ENCODE measurements around the gene BEST3. TPM values are rescaled to one million over a fixed set of nuclear protein-coding genes. Genes with fewer than 3 reads are reported as not detected.

BEST3 gene
- total RNA-seq, 1 donor from 2014 or later: 45.4 TPM

DNA sequence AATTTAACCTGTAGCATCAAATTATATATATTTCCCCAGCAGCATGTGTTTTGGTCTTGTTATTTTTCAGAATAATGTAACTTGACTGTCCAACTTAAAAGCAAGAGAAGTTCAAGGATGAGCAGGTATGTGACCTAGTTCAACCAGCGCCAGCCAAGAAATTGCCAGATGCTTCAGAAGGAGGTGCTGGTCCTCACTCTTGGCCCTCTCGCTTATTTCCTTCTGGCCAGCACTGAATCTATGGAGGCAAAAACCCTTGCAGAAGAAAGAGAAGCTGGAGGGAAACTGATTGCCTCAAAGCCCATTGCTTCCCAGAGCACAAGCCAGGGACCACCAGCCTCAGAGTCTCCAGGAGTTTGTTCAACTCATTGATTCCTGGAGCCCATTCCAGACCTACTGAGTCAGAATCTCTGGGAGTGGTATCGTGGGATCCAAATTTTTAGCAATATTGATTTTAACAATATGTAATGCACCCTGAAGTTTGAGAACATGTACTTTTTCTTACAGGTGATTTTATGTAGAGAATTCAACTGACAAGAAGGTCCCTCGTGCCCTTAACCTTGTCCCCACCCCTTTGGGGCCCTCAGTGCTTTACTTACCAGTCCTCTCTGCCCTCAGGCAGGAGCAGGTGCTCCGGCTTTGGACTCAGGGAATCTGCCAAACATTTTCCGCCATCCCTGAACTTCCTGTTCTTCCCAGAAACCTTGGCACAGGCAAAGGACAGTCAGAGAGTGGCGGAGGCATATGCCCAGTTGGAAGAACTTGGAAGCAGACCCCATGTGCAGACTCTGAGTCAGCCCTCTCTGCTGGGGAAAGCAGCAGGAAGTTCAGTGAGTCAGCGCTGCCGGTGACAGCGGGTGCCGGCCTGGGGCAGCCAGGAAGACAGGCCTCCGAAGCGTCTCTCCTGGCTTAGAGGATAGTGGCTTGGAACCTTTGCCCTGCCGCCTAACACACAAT lies 10.4 kb downstream of the BEST3 start:
- peak overlapping the region in 1 of 3 donors; percentile 34 for H3K4me3 ChIP-seq (ENCODE audit: low read length in 3 of 3)
- no peaks in the 10 kb centered on the region for H3K9me3 ChIP-seq (ENCODE audit: control insufficient read depth in 3 of 3, low read length in 3 of 3)
- peaks cover 0 to 5% (median 2%) of the 10 kb centered on the region in 3 donors for H3K36me3 ChIP-seq (ENCODE audit: control insufficient read depth in 3 of 3, insufficient read depth in 3 of 3, low read length in 3 of 3)
- H3K27me3 ChIP-seq (ENCODE audit: control insufficient read depth in 3 of 3, insufficient read depth in 3 of 3, low read length in 3 of 3): no peaks in the 10 kb centered on the region
- peak overlapping the region; percentile 15 to 35 (median 27) for H3K9ac ChIP-seq (ENCODE audit: low read depth in 1 of 3, low read length in 3 of 3)
- H3K4me1 ChIP-seq (ENCODE audit: control insufficient read depth in 3 of 3, insufficient read depth in 3 of 3, low read length in 3 of 3): peaks cover 41 to 75% (median 54%) of the 10 kb centered on the region in 3 donors
- H3K27ac ChIP-seq (ENCODE audit: low read depth, low read length): peak overlapping the region; percentile 69

GRCh38 chr12:69688021-69688420 lies 11.1 kb downstream of the BEST3 start:
- Histone ChIP-seq H3K9me3 (ENCODE audit: control insufficient read depth in 3 of 3, low read length in 3 of 3) (no peaks in the 10 kb centered on the region), H3K4me1 (ENCODE audit: control insufficient read depth in 3 of 3, insufficient read depth in 3 of 3, low read length in 3 of 3) (peaks cover 38 to 69% (median 51%) of the 10 kb centered on the region in 3 donors), H3K9ac (ENCODE audit: low read depth in 1 of 3, low read length in 3 of 3) (peak overlapping the region in 1 of 3 donors; percentile 35), H3K27ac (ENCODE audit: low read depth, low read length) (peak overlapping the region; percentile 80), H3K4me3 (ENCODE audit: low read length in 3 of 3) (no peak overlapping the region), H3K27me3 (ENCODE audit: control insufficient read depth in 3 of 3, insufficient read depth in 3 of 3, low read length in 3 of 3) (no peaks in the 10 kb centered on the region), H3K36me3 (ENCODE audit: control insufficient read depth in 3 of 3, insufficient read depth in 3 of 3, low read length in 3 of 3) (peaks cover 0 to 5% (median 0%) of the 10 kb centered on the region in 3 donors)

DNA sequence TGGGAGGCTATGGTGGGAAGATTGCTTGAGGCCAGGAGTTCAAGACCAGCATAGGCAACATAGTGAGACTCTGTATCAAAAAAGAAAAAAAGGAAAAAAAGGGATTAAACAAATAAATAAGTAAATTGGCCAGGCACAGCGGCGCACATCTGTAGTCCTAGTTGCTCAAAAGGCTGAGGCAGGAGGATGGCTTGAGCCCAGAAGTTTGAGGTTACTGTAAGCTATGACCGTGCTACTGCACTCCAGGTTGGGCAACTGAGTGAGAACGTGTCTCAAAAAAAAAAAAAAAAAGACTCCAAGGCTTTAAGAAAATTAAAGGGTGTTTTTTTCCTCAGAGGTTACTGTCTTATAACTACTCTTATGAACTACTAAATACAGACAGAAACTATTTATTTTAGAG lies 11.7 kb downstream of the BEST3 start:
- H3K36me3 ChIP-seq (ENCODE audit: control insufficient read depth in 3 of 3, insufficient read depth in 3 of 3, low read length in 3 of 3): peaks cover 0 to 5% (median 0%) of the 10 kb centered on the region in 3 donors
- no peak overlapping the region for H3K4me3 ChIP-seq (ENCODE audit: low read length in 3 of 3)
- no peak overlapping the region for H3K9ac ChIP-seq (ENCODE audit: low read depth in 1 of 3, low read length in 3 of 3)
- no peaks in the 10 kb centered on the region for H3K27me3 ChIP-seq (ENCODE audit: control insufficient read depth in 3 of 3, insufficient read depth in 3 of 3, low read length in 3 of 3)
- peak overlapping the region; percentile 80 for H3K27ac ChIP-seq (ENCODE audit: low read depth, low read length)
- no peaks in the 10 kb centered on the region for H3K9me3 ChIP-seq (ENCODE audit: control insufficient read depth in 3 of 3, low read length in 3 of 3)
- peaks cover 38 to 69% (median 51%) of the 10 kb centered on the region in 3 donors for H3K4me1 ChIP-seq (ENCODE audit: control insufficient read depth in 3 of 3, insufficient read depth in 3 of 3, low read length in 3 of 3)

GRCh38 chr12:69686731-69687130 lies 12.4 kb downstream of the BEST3 start:
- peak overlapping the region in 1 of 3 donors; percentile 2 for H3K9ac ChIP-seq (ENCODE audit: low read depth in 1 of 3, low read length in 3 of 3)
- peak overlapping the region; percentile 80 for H3K27ac ChIP-seq (ENCODE audit: low read depth, low read length)
- peaks cover 0 to 5% (median 0%) of the 10 kb centered on the region in 3 donors for H3K36me3 ChIP-seq (ENCODE audit: control insufficient read depth in 3 of 3, insufficient read depth in 3 of 3, low read length in 3 of 3)
- no peaks in the 10 kb centered on the region for H3K27me3 ChIP-seq (ENCODE audit: control insufficient read depth in 3 of 3, insufficient read depth in 3 of 3, low read length in 3 of 3)
- H3K9me3 ChIP-seq (ENCODE audit: control insufficient read depth in 3 of 3, low read length in 3 of 3): no peaks in the 10 kb centered on the region
- peaks cover 38 to 68% (median 51%) of the 10 kb centered on the region in 3 donors for H3K4me1 ChIP-seq (ENCODE audit: control insufficient read depth in 3 of 3, insufficient read depth in 3 of 3, low read length in 3 of 3)
- H3K4me3 ChIP-seq (ENCODE audit: low read length in 3 of 3): no peak overlapping the region

GRCh38 chr12:69685810-69686209 lies 13.3 kb downstream of the BEST3 start:
- H3K27ac ChIP-seq (ENCODE audit: low read depth, low read length): peak overlapping the region; percentile 80
- peak overlapping the region in 2 of 3 donors; percentile 24 to 28 for H3K9ac ChIP-seq (ENCODE audit: low read depth in 1 of 3, low read length in 3 of 3)
- H3K27me3 ChIP-seq (ENCODE audit: control insufficient read depth in 3 of 3, insufficient read depth in 3 of 3, low read length in 3 of 3): no peaks in the 10 kb centered on the region
- peaks cover 38 to 59% (median 45%) of the 10 kb centered on the region in 3 donors for H3K4me1 ChIP-seq (ENCODE audit: control insufficient read depth in 3 of 3, insufficient read depth in 3 of 3, low read length in 3 of 3)
- no peak overlapping the region for H3K4me3 ChIP-seq (ENCODE audit: low read length in 3 of 3)
- H3K9me3 ChIP-seq (ENCODE audit: control insufficient read depth in 3 of 3, low read length in 3 of 3): no peaks in the 10 kb centered on the region
- H3K36me3 ChIP-seq (ENCODE audit: control insufficient read depth in 3 of 3, insufficient read depth in 3 of 3, low read length in 3 of 3): peaks cover 0 to 5% (median 0%) of the 10 kb centered on the region in 3 donors

GRCh38 chr12:69684466-69684865 lies 14.6 kb downstream of the BEST3 start:
- no peaks in the 10 kb centered on the region for H3K27me3 ChIP-seq (ENCODE audit: control insufficient read depth in 3 of 3, insufficient read depth in 3 of 3, low read length in 3 of 3)
- H3K4me1 ChIP-seq (ENCODE audit: control insufficient read depth in 3 of 3, insufficient read depth in 3 of 3, low read length in 3 of 3): peaks cover 26 to 45% (median 34%) of the 10 kb centered on the region in 3 donors
- no peak overlapping the region for H3K27ac ChIP-seq (ENCODE audit: low read depth, low read length)
- H3K9ac ChIP-seq (ENCODE audit: low read depth in 1 of 3, low read length in 3 of 3): no peak overlapping the region
- H3K36me3 ChIP-seq (ENCODE audit: control insufficient read depth in 3 of 3, insufficient read depth in 3 of 3, low read length in 3 of 3): peaks cover 0 to 5% (median 0%) of the 10 kb centered on the region in 3 donors
- no peak overlapping the region for H3K4me3 ChIP-seq (ENCODE audit: low read length in 3 of 3)
- no peaks in the 10 kb centered on the region for H3K9me3 ChIP-seq (ENCODE audit: control insufficient read depth in 3 of 3, low read length in 3 of 3)

DNA sequence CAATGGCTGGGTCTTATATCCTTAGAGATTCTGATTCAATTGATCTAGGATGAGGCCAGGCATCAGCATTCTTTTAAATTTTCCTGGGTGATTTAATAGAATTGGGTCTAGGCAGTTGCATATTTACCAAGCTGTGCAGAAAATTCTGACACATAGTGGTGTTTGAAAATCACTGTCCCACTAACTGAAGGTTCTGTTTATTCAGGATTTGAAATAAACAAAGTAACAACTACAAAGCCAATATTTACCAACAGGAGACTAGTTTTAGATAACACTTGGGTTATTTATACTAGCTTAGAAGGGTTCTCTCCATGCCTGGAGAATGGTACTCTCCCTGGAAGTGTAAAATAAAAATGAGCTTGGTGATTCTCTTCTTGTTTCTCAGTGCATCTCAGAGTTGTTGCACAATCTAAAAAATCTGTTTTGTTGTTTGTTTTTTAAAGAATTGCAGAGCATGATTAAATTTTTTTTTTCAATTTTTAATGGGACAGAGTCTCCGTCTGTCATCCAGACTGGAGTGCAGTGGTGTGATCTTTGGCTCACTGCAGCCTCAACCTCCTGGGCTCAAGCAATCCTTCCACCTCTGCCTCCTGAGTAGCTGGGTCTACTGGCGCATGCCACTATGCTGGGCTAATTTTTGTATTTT lies 16.9 kb downstream of the BEST3 start:
- Histone ChIP-seq H3K27ac (ENCODE audit: low read depth, low read length) (no peak overlapping the region), H3K36me3 (ENCODE audit: control insufficient read depth in 3 of 3, insufficient read depth in 3 of 3, low read length in 3 of 3) (peaks cover under 1 to 14% (median 3%) of the 10 kb centered on the region in 3 donors), H3K27me3 (ENCODE audit: control insufficient read depth in 3 of 3, insufficient read depth in 3 of 3, low read length in 3 of 3) (no peaks in the 10 kb centered on the region), H3K9ac (ENCODE audit: low read depth in 1 of 3, low read length in 3 of 3) (no peak overlapping the region), H3K4me1 (ENCODE audit: control insufficient read depth in 3 of 3, insufficient read depth in 3 of 3, low read length in 3 of 3) (peaks cover 15 to 26% (median 18%) of the 10 kb centered on the region in 3 donors), H3K9me3 (ENCODE audit: control insufficient read depth in 3 of 3, low read length in 3 of 3) (no peaks in the 10 kb centered on the region), H3K4me3 (ENCODE audit: low read length in 3 of 3) (no peak overlapping the region)

- H3K36me3 ChIP-seq (ENCODE audit: control insufficient read depth in 3 of 3, insufficient read depth in 3 of 3, low read length in 3 of 3): peaks cover 8 to 30% (median 20%) of the 10 kb centered on the region in 3 donors
- H3K4me1 ChIP-seq (ENCODE audit: control insufficient read depth in 3 of 3, insufficient read depth in 3 of 3, low read length in 3 of 3): peaks cover 0 to 3% (median 2%) of the 10 kb centered on the region in 3 donors
- no peaks in the 10 kb centered on the region for H3K27me3 ChIP-seq (ENCODE audit: control insufficient read depth in 3 of 3, insufficient read depth in 3 of 3, low read length in 3 of 3)
- no peak overlapping the region for H3K9ac ChIP-seq (ENCODE audit: low read depth in 1 of 3, low read length in 3 of 3)
- no peak overlapping the region for H3K4me3 ChIP-seq (ENCODE audit: low read length in 3 of 3)
- no peak overlapping the region for H3K27ac ChIP-seq (ENCODE audit: low read depth, low read length)
- no peaks in the 10 kb centered on the region for H3K9me3 ChIP-seq (ENCODE audit: control insufficient read depth in 3 of 3, low read length in 3 of 3)
Measured at GRCh38 chr12:69679119-69679518, 20.0 kb downstream of the BEST3 start.

GRCh38 chr12:69676257-69677012 lies 22.7 kb downstream of the BEST3 start:
- no peaks in the 10 kb centered on the region for H3K27me3 ChIP-seq (ENCODE audit: control insufficient read depth in 3 of 3, insufficient read depth in 3 of 3, low read length in 3 of 3)
- H3K36me3 ChIP-seq (ENCODE audit: control insufficient read depth in 3 of 3, insufficient read depth in 3 of 3, low read length in 3 of 3): peaks cover 10 to 52% (median 33%) of the 10 kb centered on the region in 3 donors
- no peak overlapping the region for H3K9ac ChIP-seq (ENCODE audit: low read depth in 1 of 3, low read length in 3 of 3)
- no peak overlapping the region for H3K27ac ChIP-seq (ENCODE audit: low read depth, low read length)
- H3K9me3 ChIP-seq (ENCODE audit: control insufficient read depth in 3 of 3, low read length in 3 of 3): no peaks in the 10 kb centered on the region
- H3K4me1 ChIP-seq (ENCODE audit: control insufficient read depth in 3 of 3, insufficient read depth in 3 of 3, low read length in 3 of 3): no peaks in the 10 kb centered on the region
- no peak overlapping the region for H3K4me3 ChIP-seq (ENCODE audit: low read length in 3 of 3)
